SK-N-SH (cell line): Measurements from ENCODE around the gene SF3B6.

Experiments
- EP300 ChIP-seq, 2 experiments: IDR thresholded peaks; 2 replicates each; pipeline versions ENCODE4 v1.4.0 to v1.6.1; 2012; ENCODE audit warnings: borderline replicate concordance in 1 of 2, low read depth in 1 of 2, low read length in 1 of 2
- NRF1 ChIP-seq: IDR thresholded peaks from 2 replicates; pipeline ENCODE4 v1.6.1; 2012; ENCODE audit warnings: low read depth, mild to moderate bottlenecking, low read length

- TF ChIP-seq EP300 (IDR thresholded peaks at IDR 0.05; ENCODE audit: borderline replicate concordance in 1 of 2, low read depth in 1 of 2, low read length in 1 of 2) = no peak
- no peak for TF ChIP-seq NRF1
Measured at GRCh38 chr2:24087032-24087431, 10.9 kb upstream of the SF3B6 start.
